Muscle of leg (tissue), 11 donors: Measurements from ENCODE around the gene SPO11. TPM values are rescaled to one million over a fixed set of nuclear protein-coding genes. Genes with fewer than 3 reads are reported as not detected.

Experiments
- DNase-seq: peaks from one replicate; pipeline ENCODE4 v3.0.0; 2013
- H3K27ac ChIP-seq: one replicate; pipeline ENCODE4 v1.5.1; 2013; ENCODE audit warnings: mild to moderate bottlenecking, low read length, control low read depth
- H3K27me3 ChIP-seq: one replicate; pipeline ENCODE4 v1.6.1; 2013; ENCODE audit warnings: low read length; ENCODE audit not compliant: control insufficient read depth, insufficient read depth
- H3K36me3 ChIP-seq: one replicate; pipeline ENCODE4 v1.6.1; 2013; ENCODE audit warnings: low read length; ENCODE audit not compliant: control insufficient read depth, insufficient read depth
- H3K4me1 ChIP-seq: one replicate; pipeline ENCODE4 v1.6.1; 2013; ENCODE audit warnings: low read length; ENCODE audit not compliant: control insufficient read depth, insufficient read depth
- H3K4me3 ChIP-seq: one replicate; pipeline ENCODE4 v1.5.1; 2013; ENCODE audit warnings: low read length, control low read depth
- H3K9me3 ChIP-seq: replicated peaks from 2 replicates; pipeline ENCODE4 v1.6.1; 2013; ENCODE audit warnings: low read depth, low read length; ENCODE audit not compliant: control insufficient read depth
- WGBS: methylation state at CpG from one replicate; pipeline ENCODE4 v1.1.5; 2013; ENCODE audit warnings: missing lambda C conversion rate; ENCODE audit not compliant: insufficient coverage; 5-methylcytosine and 5-hydroxymethylcytosine counted together
- polyA plus RNA-seq, 8 donors: library from polyadenylated mRNA; unstranded; fragments of 120-200 nt; gene quantifications; one replicate each; pipeline versions ENCODE4 v1.2.1 to v1.2.3, GENCODE V29; 2013; ENCODE audit warnings: inconsistent platforms in 1 of 8, low replicate concordance in 1 of 8; ENCODE audit not compliant: insufficient read length in 8 of 8, insufficient read depth in 1 of 8
- total RNA-seq: library from RNA; stranded (reverse); fragments of 120-200 nt; gene quantifications from one replicate; pipeline ENCODE4 v1.2.4, GENCODE V29; 2013

Gene SPO11
- total and polyA plus RNA-seq, 9 donors = not detected

DNA sequence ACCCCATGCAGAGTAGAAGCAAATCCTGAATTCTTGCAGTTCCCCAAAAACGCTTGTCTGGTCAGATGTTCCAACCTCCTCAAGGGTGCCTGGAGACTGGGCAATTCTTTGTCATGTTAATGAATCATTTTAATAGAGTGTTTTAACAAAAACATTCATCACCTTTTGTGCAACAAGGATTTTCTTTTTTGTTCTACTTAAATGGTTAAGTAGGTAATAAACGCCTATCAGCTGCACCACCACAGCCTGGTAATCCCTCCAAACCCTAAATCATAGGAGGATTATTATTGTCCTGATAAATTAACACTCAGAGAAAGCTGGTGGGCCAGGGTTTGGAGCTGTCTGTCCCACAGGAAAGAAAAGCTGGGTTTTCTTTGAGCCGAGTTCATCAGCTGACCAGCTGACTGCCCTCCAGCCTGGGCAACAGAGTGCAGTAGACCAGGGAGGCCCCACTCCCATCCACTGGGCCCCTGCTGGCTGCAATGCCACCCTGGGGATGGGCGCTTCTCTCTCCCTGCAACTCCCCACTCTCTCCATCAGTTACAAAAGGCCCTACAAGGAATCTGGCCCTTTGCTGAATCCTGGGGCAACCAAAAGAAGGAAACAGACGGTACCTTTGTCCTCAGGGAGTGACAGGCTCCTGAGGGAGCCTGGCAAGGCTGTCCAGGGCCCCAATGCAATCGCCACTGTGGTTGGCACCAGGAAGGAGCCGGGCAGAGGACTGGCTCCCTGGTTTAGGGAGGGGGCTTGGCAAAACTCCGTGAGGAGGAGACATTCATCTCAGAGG, 40.0 kb upstream of the SPO11 start:
- DNase-seq = no peak
- Histone ChIP-seq H3K4me1 (peaks cover 6% of the 10 kb centered on the region), H3K9me3 (no peaks in the 10 kb centered on the region), H3K27me3 (peaks cover 66% of the 10 kb centered on the region), H3K27ac (no peak overlapping the region), H3K36me3 (no peaks in the 10 kb centered on the region), H3K4me3 (no peak overlapping the region)
- WGBS = 59% methylated on average over 5 of the region's 8 CpGs

- Histone ChIP-seq H3K27me3 (peaks cover 65% of the 10 kb centered on the region), H3K9me3 (no peaks in the 10 kb centered on the region), H3K4me3 (no peak overlapping the region), H3K36me3 (no peaks in the 10 kb centered on the region), H3K4me1 (peaks cover 6% of the 10 kb centered on the region), H3K27ac (no peak overlapping the region)
- no peak for DNase-seq
- WGBS = 53% methylated on average over 5 of the region's 5 CpGs
Measured at GRCh38 chr20:57290178-57290484, 39.5 kb upstream of the SPO11 start.

DNA sequence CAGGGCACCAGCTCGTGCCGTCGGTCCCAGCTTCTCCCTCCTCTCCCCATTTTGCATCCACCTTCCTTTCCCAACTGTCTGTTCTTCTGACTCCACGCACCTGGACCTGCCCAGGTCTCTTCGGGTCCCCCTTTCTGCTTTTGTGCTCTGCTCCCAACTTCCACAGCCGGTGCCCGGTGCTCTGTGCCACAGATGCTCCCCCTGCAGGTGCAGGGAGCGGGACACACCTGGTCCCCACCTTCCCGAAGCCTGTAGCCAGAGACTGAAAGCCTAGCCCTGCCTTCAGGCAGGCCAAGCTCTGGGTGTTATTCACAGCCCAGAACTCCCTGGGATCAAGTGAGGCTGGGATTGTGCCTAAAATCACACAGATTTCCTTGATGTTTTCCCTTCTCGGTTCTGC, 38.6 kb upstream of the SPO11 start:
- 64% methylated on average over 9 of the region's 10 CpGs for WGBS
- no peak for DNase-seq
- Histone ChIP-seq H3K27ac (no peak overlapping the region), H3K4me1 (peaks cover 6% of the 10 kb centered on the region), H3K27me3 (peaks cover 64% of the 10 kb centered on the region), H3K36me3 (no peaks in the 10 kb centered on the region), H3K9me3 (no peaks in the 10 kb centered on the region), H3K4me3 (no peak overlapping the region)

DNA sequence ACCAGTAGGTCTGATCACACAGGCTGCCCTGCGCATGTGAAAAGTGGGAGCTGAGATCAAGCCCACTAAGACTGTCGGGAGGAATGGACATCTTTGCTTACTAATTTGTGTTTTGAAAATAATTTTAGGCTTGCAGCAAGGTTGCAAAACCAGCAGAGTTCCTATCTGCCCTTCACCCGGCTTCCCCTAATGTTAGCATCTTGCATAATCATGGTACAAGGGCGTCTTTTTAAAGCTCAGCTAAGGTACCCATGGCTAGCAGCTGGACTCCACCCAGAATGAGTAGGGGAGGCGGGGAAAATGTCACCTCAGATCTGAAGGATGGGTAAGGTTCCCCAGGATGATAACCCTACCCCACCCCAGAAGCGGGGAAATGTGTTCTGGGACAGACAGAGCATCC, 37.9 kb upstream of the SPO11 start:
- Histone ChIP-seq H3K36me3 (no peaks in the 10 kb centered on the region), H3K4me3 (no peak overlapping the region), H3K27ac (no peak overlapping the region), H3K4me1 (peaks cover 6% of the 10 kb centered on the region), H3K9me3 (no peaks in the 10 kb centered on the region), H3K27me3 (peaks cover 58% of the 10 kb centered on the region)
- 100% methylated on average over 2 of the region's 6 CpGs for WGBS
- DNase-seq = no peak

- DNase-seq = no peak
- WGBS = 70% methylated on average over 2 of the region's 2 CpGs
- H3K4me1 ChIP-seq = peaks cover 6% of the 10 kb centered on the region
- H3K27me3 ChIP-seq = peaks cover 50% of the 10 kb centered on the region
- no peaks in the 10 kb centered on the region for H3K9me3 ChIP-seq
- no peak overlapping the region for H3K27ac ChIP-seq
- no peak overlapping the region for H3K4me3 ChIP-seq
- H3K36me3 ChIP-seq = no peaks in the 10 kb centered on the region
Measured at GRCh38 chr20:57292611-57293010, 37.0 kb upstream of the SPO11 start.

DNA sequence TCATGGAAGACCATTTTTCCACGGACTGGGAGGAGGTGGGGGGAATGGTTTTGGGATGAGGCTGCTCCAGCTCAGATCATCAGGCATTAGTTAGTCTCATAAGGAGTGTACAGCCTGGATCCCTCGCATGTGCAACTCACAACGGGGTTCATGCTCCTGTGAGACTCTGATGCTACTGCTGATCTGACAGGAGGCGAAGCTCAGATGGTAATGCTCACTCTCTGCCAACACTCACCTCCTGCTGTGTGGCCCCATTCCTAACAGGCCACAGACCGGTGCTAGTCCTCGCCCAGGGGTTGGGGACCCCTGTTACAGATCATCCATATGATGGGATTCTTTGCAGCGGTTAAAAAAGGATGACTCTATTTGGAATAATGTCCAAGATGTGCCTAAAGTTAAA, 35.6 kb upstream of the SPO11 start:
- H3K9me3 ChIP-seq = no peaks in the 10 kb centered on the region
- WGBS = 68% methylated on average over 3 of the region's 7 CpGs
- H3K4me1 ChIP-seq = peaks cover under 1% of the 10 kb centered on the region
- peaks cover 37% of the 10 kb centered on the region for H3K27me3 ChIP-seq
- DNase-seq = no peak
- H3K36me3 ChIP-seq = no peaks in the 10 kb centered on the region
- H3K4me3 ChIP-seq = no peak overlapping the region
- no peak overlapping the region for H3K27ac ChIP-seq

DNA sequence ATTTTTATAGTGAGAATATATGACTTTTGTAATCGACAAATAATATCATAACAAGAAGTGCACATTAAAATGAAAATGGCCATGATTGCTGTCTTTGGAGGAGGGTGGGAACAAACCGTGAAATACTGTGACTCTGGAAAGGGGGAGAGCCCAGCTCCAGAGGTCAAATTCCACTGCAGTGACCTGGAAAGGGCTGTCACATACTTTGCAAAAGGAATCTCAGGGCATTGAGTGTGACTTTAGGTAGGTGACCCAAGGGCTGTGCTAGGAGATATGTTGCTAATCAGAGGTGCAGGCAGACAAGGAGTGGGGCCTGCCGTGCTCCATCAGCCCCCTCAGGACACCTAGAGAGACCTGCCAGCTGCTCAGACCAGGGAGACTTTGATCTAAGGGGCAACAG, 35.1 kb upstream of the SPO11 start:
- no peaks in the 10 kb centered on the region for H3K9me3 ChIP-seq
- no peaks in the 10 kb centered on the region for H3K4me1 ChIP-seq
- 66% methylated on average over 2 of the region's 3 CpGs for WGBS
- no peak overlapping the region for H3K4me3 ChIP-seq
- DNase-seq = no peak
- H3K27ac ChIP-seq = no peak overlapping the region
- no peaks in the 10 kb centered on the region for H3K36me3 ChIP-seq
- peaks cover 34% of the 10 kb centered on the region for H3K27me3 ChIP-seq

- DNase-seq = no peak
- H3K4me1 ChIP-seq = no peaks in the 10 kb centered on the region
- WGBS = no CpG with 5 or more reads among the region's 4 CpGs
Measured at GRCh38 chr20:57298457-57298856, 31.1 kb upstream of the SPO11 start.

DNA sequence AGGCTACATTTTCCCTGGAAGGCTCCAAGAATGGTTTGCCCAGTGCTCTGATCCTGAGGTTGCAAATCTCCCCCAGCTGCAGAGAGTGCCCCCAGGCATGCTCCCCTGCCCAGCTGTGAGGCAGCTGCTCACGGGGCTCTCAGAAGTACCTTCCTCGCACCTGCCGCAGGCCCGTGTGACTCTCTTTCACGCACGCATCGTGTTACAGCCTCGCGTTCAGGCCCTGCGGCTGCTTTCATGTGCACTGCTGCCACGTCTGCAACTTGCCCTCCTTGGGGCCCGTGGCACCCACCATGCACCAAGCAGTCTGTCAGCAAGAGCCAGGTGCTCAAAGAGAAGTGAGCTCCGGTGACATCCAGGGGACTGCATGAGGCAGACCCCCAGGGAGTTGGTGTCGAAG, 28.6 kb upstream of the SPO11 start:
- H3K4me3 ChIP-seq = no peak overlapping the region
- no peaks in the 10 kb centered on the region for H3K9me3 ChIP-seq
- H3K4me1 ChIP-seq = no peaks in the 10 kb centered on the region
- 20% methylated on average over 14 of the region's 14 CpGs for WGBS
- no peak for DNase-seq
- H3K36me3 ChIP-seq = no peaks in the 10 kb centered on the region
- peaks cover 11% of the 10 kb centered on the region for H3K27me3 ChIP-seq
- H3K27ac ChIP-seq = no peak overlapping the region

More at GRCh38 chr20:57298457-57298856, 31.1 kb upstream of the SPO11 start:
- Histone ChIP-seq H3K36me3 (no peaks in the 10 kb centered on the region), H3K4me3 (no peak overlapping the region), H3K27ac (no peak overlapping the region), H3K27me3 (peaks cover 17% of the 10 kb centered on the region), H3K9me3 (no peaks in the 10 kb centered on the region)

- peaks cover 11% of the 10 kb centered on the region for H3K4me1 ChIP-seq
- H3K4me3 ChIP-seq = no peak overlapping the region
- WGBS = 82% methylated on average over 5 of the region's 5 CpGs
- no peak overlapping the region for H3K27ac ChIP-seq
- no peak for DNase-seq
- no peaks in the 10 kb centered on the region for H3K36me3 ChIP-seq
- H3K27me3 ChIP-seq = peaks cover 25% of the 10 kb centered on the region
- no peaks in the 10 kb centered on the region for H3K9me3 ChIP-seq
Measured at GRCh38 chr20:57306747-57307146, 22.9 kb upstream of the SPO11 start.
